C4-2B (cell line): ENCODE data around the gene RBM6.

Experiments used
- ZFX ChIP-seq: fragments of 450-650 bp; IDR thresholded peaks from 2 replicates; pipeline ENCODE4 v1.6.1; 2017
- TF ChIP-seq, protein P1 (sequence below): fragments of 450-650 bp; conservative IDR thresholded peaks from 2 replicates; pipeline ENCODE4 v1.5.1; 2017; ENCODE audit warnings: mild to moderate bottlenecking

DNA sequence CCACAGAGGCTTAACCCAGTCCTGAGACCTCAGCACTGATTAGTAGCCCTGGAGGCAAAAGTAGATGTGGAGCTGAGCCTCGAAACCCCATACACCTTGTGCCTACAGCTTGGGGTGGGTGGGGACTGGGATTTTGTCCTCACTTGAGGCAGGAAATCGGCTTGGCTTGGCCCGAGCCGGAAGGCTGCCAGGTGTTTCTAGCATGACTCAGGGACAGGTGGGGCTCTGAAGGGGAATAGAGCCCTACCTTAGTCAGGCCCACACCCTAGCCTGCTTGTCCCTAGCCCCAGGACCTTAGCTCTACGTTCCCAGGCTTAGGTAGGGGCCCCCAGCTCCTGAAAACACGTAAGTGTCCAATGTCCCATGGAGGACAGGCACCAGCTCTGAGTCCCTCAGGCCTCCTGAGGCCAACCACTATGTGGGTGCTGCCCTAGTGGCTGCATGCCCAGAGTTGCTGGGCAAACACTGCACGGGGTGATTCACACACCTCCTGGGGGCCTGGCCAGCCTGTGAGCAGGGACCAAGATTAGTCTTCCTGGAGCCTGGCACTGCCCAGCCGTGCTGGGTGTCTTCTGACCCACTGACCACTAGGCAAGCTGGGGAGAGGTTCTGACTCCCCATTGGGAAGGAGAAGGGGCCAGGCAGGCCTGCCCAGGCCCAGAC, 39.3 kb upstream of the RBM6 start:
- TF ChIP-seq, protein P1, sequence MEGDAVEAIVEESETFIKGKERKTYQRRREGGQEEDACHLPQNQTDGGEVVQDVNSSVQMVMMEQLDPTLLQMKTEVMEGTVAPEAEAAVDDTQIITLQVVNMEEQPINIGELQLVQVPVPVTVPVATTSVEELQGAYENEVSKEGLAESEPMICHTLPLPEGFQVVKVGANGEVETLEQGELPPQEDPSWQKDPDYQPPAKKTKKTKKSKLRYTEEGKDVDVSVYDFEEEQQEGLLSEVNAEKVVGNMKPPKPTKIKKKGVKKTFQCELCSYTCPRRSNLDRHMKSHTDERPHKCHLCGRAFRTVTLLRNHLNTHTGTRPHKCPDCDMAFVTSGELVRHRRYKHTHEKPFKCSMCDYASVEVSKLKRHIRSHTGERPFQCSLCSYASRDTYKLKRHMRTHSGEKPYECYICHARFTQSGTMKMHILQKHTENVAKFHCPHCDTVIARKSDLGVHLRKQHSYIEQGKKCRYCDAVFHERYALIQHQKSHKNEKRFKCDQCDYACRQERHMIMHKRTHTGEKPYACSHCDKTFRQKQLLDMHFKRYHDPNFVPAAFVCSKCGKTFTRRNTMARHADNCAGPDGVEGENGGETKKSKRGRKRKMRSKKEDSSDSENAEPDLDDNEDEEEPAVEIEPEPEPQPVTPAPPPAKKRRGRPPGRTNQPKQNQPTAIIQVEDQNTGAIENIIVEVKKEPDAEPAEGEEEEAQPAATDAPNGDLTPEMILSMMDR = no peak
- no peak for TF ChIP-seq ZFX
